ENCODE results near the gene TTLL5. TPM values are rescaled to one million over a fixed set of nuclear protein-coding genes. Genes with fewer than 3 reads are reported as not detected.

Gene TTLL5
- total and polyA plus RNA-seq, 2 of the 4 experiments (the other 2 are of a cell fraction): 11.9 to 16.7 TPM

DNA sequence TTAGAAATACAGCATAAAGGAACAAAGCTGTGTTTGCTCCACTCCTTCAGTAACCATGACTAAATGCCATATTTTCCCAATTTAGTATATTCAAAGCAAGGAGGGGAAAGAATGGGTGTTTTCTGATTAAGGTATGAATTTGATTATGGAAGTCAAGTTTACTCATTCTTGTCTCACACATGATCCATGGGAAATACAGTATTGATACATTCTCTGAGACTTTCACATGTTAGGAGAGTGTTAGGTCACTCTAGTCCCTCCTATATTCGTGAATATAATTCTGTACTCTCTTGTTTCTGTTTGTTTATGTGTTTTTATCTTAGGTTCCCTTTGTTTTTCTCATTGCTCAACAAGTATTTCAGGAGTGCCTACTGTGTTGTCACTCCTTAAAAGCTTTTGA is 42.4 kb downstream of the TTLL5 start:
- H3K9me1 ChIP-seq (ENCODE audit: insufficient read depth, low read length): no peaks in the 10 kb centered on the region
- no peak overlapping the region for H2BK5ac ChIP-seq (ENCODE audit: low read depth, low read length, poor library complexity, severe bottlenecking)
- H3K4ac ChIP-seq (ENCODE audit: low read depth, low read length): no peak overlapping the region
- BruUV-seq (replicated peaks): no TSS peak
- no peak overlapping the region for H3K23ac ChIP-seq (ENCODE audit: low read depth, low read length)
- intact Hi-C loops (cut with micrococcal nuclease): loop anchor here (5.0 kb wide), 1 partner anchor 464 kb away; no protein-coding TSS in a partner anchor
- H4K20me1 ChIP-seq (ENCODE audit: insufficient read depth, low read length): no peaks in the 10 kb centered on the region
- no peak overlapping the region for H4K5ac ChIP-seq (ENCODE audit: low read depth, low read length)
- TF ChIP-seq SMC3 (IDR thresholded peaks at IDR 0.05; ENCODE audit: low read depth, low read length): no peak
- TF ChIP-seq CEBPB (IDR thresholded peaks at IDR 0.05; ENCODE audit: low read depth, low read length): no peak
- no peak for TF ChIP-seq CHD1 (IDR thresholded peaks at IDR 0.05; ENCODE audit: low read depth, low read length)
- TF ChIP-seq ELK1 (IDR thresholded peaks at IDR 0.05; ENCODE audit: borderline replicate concordance, low read depth, low read length): no peak
- TF ChIP-seq, protein P1, sequence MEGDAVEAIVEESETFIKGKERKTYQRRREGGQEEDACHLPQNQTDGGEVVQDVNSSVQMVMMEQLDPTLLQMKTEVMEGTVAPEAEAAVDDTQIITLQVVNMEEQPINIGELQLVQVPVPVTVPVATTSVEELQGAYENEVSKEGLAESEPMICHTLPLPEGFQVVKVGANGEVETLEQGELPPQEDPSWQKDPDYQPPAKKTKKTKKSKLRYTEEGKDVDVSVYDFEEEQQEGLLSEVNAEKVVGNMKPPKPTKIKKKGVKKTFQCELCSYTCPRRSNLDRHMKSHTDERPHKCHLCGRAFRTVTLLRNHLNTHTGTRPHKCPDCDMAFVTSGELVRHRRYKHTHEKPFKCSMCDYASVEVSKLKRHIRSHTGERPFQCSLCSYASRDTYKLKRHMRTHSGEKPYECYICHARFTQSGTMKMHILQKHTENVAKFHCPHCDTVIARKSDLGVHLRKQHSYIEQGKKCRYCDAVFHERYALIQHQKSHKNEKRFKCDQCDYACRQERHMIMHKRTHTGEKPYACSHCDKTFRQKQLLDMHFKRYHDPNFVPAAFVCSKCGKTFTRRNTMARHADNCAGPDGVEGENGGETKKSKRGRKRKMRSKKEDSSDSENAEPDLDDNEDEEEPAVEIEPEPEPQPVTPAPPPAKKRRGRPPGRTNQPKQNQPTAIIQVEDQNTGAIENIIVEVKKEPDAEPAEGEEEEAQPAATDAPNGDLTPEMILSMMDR (conservative IDR thresholded peaks at IDR 0.05; ENCODE audit: low read depth, low read length): no peak
- TF ChIP-seq USF2 (IDR thresholded peaks at IDR 0.05; ENCODE audit: low read depth, low read length): no peak
- no peak for TF ChIP-seq RFX5 (IDR thresholded peaks at IDR 0.05; ENCODE audit: low read depth, low read length)
- no peak for TF ChIP-seq MAFK (IDR thresholded peaks at IDR 0.05; ENCODE audit: low read depth, low read length)
- TF ChIP-seq BHLHE40 (IDR thresholded peaks at IDR 0.05; ENCODE audit: low read depth, low read length): no peak
- TF ChIP-seq MAZ (IDR thresholded peaks at IDR 0.05; ENCODE audit: borderline replicate concordance, low read depth, low read length): no peak
- TF ChIP-seq RAD21 (IDR thresholded peaks at IDR 0.05; ENCODE audit: low read length): no peak
- TF ChIP-seq POLR2A (IDR thresholded peaks at IDR 0.05; ENCODE audit: low read depth, low read length): no peak
- TF ChIP-seq MXI1 (IDR thresholded peaks at IDR 0.05; ENCODE audit: borderline replicate concordance, low read depth, low read length): no peak
- TF ChIP-seq RCOR1 (IDR thresholded peaks at IDR 0.05; ENCODE audit: insufficient replicate concordance, low read length): no peak
- ChIA-PET CTCF (no interaction called here), POLR2A (ENCODE audit: unreplicated experiment) (no interaction called here)
- no peak overlapping the region for H3K9ac ChIP-seq (ENCODE audit: low read depth, low read length)
- H2BK20ac ChIP-seq (ENCODE audit: low read depth, low read length): no peak overlapping the region
- no peaks in the 10 kb centered on the region for H3K27me3 ChIP-seq (ENCODE audit: control insufficient read depth, insufficient read depth, low read length)
- no peak overlapping the region for H3K4me3 ChIP-seq (ENCODE audit: insufficient read depth, low read depth, low read length)
- no peak overlapping the region for H4K91ac ChIP-seq (ENCODE audit: insufficient read depth, low read depth, low read length)
- H3K56ac ChIP-seq (ENCODE audit: extremely low read depth, insufficient read depth, low read length): no peak overlapping the region
- no peak overlapping the region for H4K8ac ChIP-seq (ENCODE audit: low read depth in 2 of 2, low read length in 2 of 2)
- dilution Hi-C loops (cut with HindIII; ENCODE audit: low sequenced_read_pairs, unreplicated experiment): no loop called here
- no peak overlapping the region for H3K14ac ChIP-seq (replicated peaks; ENCODE audit: low read depth, low read length)
- no peaks in the 10 kb centered on the region for H3K79me1 ChIP-seq (ENCODE audit: low read depth in 1 of 2, low read length in 2 of 2)
- no peak overlapping the region for H2AFZ ChIP-seq (replicated peaks; ENCODE audit: low read length, poor library complexity)
- no peak overlapping the region for H2BK120ac ChIP-seq (ENCODE audit: low read depth, low read length)
- no peaks in the 10 kb centered on the region for H3K9me3 ChIP-seq (ENCODE audit: control insufficient read depth, insufficient read depth, low read length)
- H3K4me2 ChIP-seq (ENCODE audit: low read depth, low read length): no peak overlapping the region
- no peak overlapping the region for H2AK9ac ChIP-seq (replicated peaks; ENCODE audit: low read depth, low read length, poor library complexity)
- no peak overlapping the region for H2AK5ac ChIP-seq (ENCODE audit: low read depth, low read length)
- DNase-seq: no peak
- no peak for ATAC-seq (ENCODE audit: low read depth)
- H3K18ac ChIP-seq (ENCODE audit: low read depth, low read length): no peak overlapping the region
- H2BK15ac ChIP-seq (ENCODE audit: low read depth, low read length): no peak overlapping the region
- H3K27ac ChIP-seq (ENCODE audit: insufficient read depth, low read length): no peak overlapping the region
- peaks cover 7% of the 10 kb centered on the region for H3K36me3 ChIP-seq (ENCODE audit: control insufficient read depth, insufficient read depth, low read length)
- H3K4me1 ChIP-seq (ENCODE audit: control insufficient read depth, insufficient read depth, low read length): peaks cover 2% of the 10 kb centered on the region; the same call in 1 of the 2 replicates
- in situ Hi-C loops (cut with MboI; ENCODE audit: low sequenced_read_pairs): loop anchor here (25.0 kb wide), 2 partner anchors 659 to 934 kb away; no protein-coding TSS in a partner anchor
- no CpG with 5 or more reads among the region's 1 CpG for WGBS, 2 experiments (ENCODE audit: extremely low coverage in 2 of 2, insufficient read length in 1 of 2)
